Gastroesophageal sphincter (tissue), 3 donors: Measurements from ENCODE around the gene ENTREP3.

Source experiments
- CTCF ChIP-seq, 4 experiments: fragments of 200-600 bp in 2 of 4; fragments of 450-650 bp in 2 of 4; sonication (generic) in 1 of 4; IDR thresholded peaks; one replicate each; pipeline ENCODE4 v1.5.1; 2017 to 2019; ENCODE audit warnings: antibody characterized with exemption in 4 of 4, mild to moderate bottlenecking in 2 of 4, moderate library complexity in 2 of 4
- EP300 ChIP-seq: sonication (generic); formaldehyde crosslinking; IDR thresholded peaks from one replicate; pipeline ENCODE4 v1.6.1; 2017; ENCODE audit warnings: antibody characterized with exemption, mild to moderate bottlenecking

GRCh38 chr1:155277902-155278688, 22.8 kb upstream of the ENTREP3 start:
- TF ChIP-seq CTCF (IDR thresholded peaks at IDR 0.05) (peak in 2 of 4 experiments; percentile 15 to 26), EP300 (no peak)
